Choroid plexus epithelial cell (primary cell): ENCODE data around the gene QRICH2.

Experiments used
- DNase-seq: peaks from one replicate; pipeline ENCODE4 v3.0.0-alpha.2; 2010; ENCODE audit warnings: low read depth
- H3K4me3 ChIP-seq: 2 replicates; pipeline ENCODE4 v1.5.1; 2011; ENCODE audit warnings: low read depth, mild to moderate bottlenecking, control low read depth, low read length, moderate library complexity
- TF ChIP-seq, protein P1 (sequence below): conservative IDR thresholded peaks from 2 replicates; pipeline ENCODE4 v1.5.1; 2011; ENCODE audit warnings: low read depth, mild to moderate bottlenecking, control low read depth, inconsistent platforms, low read length, moderate library complexity

Gene QRICH2

DNA sequence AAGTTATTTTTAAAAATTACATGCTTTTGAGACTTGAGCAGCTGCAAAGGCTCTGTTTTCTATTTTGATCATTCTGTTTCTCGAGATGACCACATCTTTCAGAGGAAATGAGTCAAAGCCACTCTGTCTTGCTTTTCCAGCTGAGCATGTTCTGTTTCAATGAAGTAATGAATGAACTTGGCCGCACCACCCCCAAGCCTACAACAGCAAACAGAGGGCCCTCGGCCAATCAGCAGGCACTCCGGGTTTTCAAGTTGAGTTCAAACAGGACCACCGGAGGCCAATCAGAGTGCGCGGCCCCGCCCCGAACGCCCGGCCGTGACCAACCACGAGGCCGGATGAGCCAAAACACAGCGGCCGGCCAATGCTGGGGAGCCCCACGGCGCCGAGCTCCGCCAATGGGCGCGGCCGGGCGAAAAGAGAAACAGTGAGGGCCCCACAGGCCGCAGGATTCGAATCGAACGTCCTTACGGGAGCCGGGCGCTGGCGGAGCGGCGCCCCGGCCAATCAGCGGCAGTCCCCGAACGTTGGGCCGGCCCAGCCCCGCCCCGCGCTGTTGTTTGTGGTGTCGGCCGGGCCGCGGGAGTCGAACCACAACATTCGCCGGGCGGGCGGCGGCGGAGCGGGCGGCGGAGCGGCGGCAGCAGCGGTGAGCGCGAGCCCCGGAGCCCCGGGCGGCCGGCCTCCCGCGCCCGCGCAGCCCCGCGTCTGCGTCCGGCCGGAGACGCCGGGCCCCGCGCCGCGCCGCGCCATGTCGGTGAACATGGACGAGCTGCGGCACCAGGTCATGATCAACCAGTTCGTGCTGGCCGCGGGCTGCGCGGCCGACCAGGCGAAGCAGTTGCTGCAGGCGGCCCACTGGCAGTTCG is 43.1 kb downstream of the QRICH2 start, which contains the start of gene UBALD2:
Gene UBALD2, plus strand, starts transcription at position 594 of the 869 bp plus-strand sequence. Its CDS starts 158 bp downstream, at position 752.
- peak; percentile 100 for DNase-seq
- TF ChIP-seq, protein P1, sequence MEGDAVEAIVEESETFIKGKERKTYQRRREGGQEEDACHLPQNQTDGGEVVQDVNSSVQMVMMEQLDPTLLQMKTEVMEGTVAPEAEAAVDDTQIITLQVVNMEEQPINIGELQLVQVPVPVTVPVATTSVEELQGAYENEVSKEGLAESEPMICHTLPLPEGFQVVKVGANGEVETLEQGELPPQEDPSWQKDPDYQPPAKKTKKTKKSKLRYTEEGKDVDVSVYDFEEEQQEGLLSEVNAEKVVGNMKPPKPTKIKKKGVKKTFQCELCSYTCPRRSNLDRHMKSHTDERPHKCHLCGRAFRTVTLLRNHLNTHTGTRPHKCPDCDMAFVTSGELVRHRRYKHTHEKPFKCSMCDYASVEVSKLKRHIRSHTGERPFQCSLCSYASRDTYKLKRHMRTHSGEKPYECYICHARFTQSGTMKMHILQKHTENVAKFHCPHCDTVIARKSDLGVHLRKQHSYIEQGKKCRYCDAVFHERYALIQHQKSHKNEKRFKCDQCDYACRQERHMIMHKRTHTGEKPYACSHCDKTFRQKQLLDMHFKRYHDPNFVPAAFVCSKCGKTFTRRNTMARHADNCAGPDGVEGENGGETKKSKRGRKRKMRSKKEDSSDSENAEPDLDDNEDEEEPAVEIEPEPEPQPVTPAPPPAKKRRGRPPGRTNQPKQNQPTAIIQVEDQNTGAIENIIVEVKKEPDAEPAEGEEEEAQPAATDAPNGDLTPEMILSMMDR = no peak
- peak within 1 kb of the TSS; percentile 85 for H3K4me3 ChIP-seq

DNA sequence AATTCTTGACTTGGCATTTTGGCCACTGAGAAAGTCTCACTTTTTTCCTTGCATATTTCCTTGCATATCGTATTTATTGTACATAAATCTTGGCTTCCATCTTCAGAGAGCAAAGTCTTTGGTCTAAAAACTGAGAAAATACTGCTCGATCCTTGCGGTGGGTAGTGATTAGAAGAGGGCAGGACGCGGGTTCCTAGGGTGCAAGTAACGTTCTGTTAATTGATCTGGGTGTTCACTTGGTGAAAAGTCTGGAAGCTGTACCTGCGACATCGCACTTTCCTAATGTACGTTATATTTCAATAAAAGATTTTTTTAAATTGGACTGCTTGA is 43.7 kb downstream of the QRICH2 start:
- no peak for DNase-seq
- H3K4me3 ChIP-seq = no peak overlapping the region
- TF ChIP-seq, protein P1 = no peak

DNA sequence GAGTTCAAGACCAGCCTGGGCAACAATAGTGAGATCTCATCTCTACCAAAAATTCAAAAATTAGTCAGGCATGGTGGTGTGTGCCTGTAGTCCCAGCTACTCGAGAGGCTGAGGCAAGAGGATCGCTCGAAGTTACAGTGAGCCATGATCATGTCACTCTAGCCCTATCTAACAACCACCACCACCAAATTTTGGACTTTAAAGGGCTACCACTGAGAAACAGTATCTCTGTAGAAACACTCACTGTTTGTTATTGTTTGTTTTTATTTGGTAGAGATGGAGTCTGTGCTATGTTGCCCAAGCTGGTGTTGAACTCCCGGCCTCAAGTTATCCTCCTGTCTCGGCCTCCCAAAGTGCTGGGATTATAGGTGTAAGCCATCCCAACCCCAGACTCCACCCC is 44.2 kb downstream of the QRICH2 start:
- no peak for DNase-seq

DNA sequence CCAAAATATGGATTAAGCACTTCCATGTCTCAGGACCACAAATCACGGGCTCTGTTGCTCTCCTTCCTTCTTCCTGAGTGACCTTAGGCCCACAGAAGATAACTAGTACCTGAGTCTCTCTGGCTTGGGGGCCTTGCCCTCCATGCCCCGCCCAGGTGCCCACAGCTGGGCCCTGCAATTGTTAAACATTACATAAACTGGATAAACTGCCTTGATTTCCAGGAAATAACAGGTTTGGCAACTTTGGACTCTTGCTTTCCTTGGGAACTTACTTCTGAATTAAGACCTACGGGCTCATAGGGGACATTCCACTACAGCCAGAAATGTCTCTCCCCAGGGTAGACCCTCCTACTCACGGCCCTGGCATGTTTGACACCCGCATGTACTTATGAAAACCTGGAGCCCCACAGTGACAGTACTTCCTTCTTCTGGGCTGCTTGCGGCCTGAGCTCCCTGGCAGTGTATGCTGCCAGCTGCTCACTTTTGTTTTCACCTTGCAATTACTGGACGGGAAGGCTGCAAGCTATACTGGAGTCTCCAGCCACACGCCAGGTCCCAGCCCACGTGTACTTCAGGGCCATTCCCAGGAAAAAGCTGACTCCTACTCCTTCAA is 45.2 kb downstream of the QRICH2 start:
- DNase-seq = no peak
- TF ChIP-seq, protein P1 = no peak
- no peak overlapping the region for H3K4me3 ChIP-seq

More for the DNA sequence above, 44.2 kb downstream of the QRICH2 start:
- TF ChIP-seq, protein P1 = no peak
- H3K4me3 ChIP-seq = no peak overlapping the region

DNA sequence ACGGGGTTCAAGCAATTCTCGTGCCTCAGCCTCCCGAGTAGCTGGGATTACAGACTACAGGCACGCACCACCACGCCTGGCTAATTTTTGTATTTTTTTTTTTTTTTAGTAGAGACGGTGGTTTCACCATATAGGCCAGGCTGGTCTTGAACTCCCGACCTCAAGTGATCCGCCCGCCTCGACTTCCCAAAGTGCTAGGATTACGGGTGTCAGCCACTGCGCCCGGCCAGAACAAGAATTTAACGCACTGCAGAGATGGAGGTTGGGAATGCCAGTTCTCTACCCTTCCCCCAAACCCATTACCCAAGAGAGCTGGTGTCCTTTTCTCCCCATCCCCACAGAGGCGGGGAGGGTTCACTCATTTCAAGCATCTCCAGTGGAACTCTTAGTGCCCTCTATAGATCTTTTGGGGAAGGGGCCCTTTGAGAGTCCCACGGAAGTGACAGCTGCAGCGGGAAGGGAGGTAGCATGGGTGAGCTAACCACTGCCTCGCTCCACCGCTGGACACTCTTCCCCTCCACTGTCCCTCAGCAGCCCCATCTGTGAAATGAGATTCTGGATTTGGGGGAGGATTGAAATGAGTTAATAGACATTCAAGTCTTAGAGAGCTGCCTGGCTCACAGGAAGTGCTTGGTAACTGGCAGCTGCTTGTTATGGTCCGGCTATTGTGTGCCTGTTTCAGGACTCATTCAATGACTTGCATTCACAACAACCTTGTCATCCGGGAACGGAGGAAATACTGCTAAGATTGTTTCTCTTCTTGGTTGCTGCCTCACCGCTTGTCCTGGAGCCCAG is 46.5 kb downstream of the QRICH2 start:
- TF ChIP-seq, protein P1 = no peak
- H3K4me3 ChIP-seq = no peak overlapping the region
- no peak for DNase-seq

DNA sequence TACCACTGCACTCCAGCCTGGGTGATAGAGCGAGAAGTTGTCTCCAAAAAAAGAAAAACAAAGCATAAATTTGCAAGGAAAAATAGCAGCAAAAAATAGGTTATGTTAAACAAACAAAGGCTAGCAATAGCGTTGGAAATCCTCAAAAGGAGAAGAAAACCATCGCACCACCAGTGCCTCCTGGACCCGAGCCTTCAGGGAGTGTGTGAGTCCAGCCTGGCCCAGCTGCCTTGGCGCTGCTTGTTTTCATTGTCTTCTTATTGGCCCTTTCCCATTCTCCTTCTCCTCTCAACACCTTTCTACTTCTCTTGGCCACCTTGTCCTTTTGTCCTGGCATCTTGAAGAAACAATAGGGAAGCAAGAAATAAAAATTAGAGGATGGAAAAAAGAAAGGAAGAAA is 47.4 kb downstream of the QRICH2 start:
- no peak overlapping the region for H3K4me3 ChIP-seq
- no peak for DNase-seq
- TF ChIP-seq, protein P1 = no peak
